ENCODE data around the gene SMIM22. TPM values are rescaled to one million over a fixed set of nuclear protein-coding genes. Genes with fewer than 3 reads are reported as not detected.

The SMIM22 gene
- total RNA-seq, 1 experiment from 2014 or later = not detected

DNA sequence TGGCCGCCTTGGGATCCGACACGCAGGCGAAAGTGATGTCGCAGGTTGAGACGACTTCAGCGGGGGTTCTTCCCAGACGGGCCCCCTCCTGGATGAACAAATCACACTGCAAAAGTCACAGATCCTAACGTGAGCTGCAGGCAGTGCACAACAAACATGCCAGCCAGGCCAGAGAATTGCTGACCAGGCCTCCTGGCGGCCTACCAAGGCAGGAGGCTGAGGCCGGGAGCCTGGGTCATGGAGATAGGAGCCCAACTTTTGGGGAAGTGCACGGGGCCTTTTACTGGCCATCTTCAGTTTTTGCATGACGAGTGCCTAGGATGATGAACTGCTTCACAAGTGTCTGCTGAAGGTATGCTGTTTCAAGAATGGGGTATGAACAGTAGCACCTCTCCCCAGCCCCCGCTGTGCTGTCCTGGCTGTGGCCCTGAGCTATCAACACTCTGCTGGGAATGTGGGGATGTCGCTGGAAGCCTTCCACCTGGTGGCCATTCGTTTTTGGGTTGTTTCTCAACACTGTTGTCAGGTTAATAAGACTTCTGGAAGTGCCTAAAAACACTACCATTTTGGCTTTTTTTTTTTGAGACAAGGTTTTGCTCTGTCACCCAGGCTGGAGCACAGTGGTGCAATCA, 19.5 kb downstream of the SMIM22 start:
- DNase-seq (ENCODE audit: low read depth) = no peak

DNA sequence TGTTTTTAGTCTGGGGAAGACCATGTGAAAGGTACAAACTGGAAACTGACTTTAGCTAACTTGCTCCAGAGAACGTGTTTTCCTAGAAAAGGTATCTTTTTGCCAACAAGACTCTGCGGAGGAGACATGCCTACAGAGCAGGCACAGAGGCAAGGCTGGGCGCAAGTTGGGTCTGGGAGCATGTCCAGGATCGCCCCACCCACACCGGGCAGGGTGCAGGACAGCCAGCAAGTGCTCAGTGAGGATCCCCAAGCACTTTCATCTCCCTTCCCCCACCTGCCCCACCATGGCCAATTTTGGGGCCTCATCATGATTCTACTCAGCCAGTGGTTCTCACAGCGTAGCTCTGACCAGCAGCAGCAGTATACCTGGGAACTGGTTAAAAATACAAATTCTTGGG, 25.5 kb downstream of the SMIM22 start:
- DNase-seq (ENCODE audit: low read depth) = no peak

DNA sequence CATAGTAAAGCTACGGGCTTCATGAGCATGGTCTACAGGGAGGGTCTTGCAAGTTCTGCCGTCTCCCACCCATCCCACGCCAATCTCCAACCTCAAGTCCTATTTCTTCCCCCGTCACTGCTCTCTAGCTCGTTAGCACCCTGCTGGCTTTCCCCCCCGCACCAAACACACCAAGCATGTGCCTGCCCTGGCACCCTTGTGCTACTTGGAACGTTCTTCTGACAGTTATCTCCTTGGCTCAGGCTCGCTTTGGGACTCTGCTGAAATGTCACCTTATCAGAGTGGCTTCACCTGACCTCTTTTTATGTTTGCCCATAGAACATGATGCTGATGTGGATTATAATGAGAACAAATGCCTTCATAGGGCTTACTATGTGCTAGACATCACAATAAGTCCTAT, 30.0 kb downstream of the SMIM22 start:
- DNase-seq (ENCODE audit: low read depth) = no peak

DNA sequence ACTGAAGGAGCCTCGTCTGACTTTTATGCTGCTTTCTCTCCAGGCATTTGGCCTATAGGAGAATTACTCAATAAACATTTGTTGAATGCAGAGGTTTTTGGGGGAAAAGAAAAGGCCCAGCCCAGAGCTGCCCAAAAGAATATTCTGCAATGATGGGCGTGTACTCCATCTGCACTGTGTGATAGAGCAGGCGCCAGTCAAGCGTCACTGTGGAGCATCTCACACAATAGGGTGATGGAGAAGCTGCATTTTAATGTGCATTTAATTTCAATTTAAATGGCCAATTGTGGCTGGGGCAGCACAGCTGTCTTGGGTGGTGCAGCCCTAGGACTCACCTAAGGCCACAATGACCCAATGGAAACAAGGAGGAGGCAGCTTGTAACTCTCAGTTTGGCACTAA, 31.4 kb downstream of the SMIM22 start:
- DNase-seq (ENCODE audit: low read depth) = no peak

DNA sequence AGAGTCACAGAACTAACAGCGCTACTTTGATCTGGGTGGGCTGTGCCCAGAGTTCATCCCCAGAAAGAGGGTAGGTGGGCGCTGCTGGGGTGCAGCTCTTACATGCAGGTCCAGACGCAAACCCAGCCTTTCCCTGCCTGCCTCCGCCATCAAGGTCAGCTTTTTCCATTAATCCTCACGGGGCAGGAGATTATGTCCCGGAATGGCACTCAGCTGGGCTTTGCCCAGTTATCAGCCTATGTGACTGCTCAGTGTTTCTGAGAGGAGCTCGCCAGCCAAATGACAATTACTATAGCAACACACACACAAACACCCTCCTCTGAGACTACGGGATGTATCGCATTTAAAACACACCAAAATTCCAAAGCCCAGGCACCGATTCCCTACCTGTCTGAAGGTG, 31.8 kb downstream of the SMIM22 start:
- no peak for DNase-seq (ENCODE audit: low read depth)

DNA sequence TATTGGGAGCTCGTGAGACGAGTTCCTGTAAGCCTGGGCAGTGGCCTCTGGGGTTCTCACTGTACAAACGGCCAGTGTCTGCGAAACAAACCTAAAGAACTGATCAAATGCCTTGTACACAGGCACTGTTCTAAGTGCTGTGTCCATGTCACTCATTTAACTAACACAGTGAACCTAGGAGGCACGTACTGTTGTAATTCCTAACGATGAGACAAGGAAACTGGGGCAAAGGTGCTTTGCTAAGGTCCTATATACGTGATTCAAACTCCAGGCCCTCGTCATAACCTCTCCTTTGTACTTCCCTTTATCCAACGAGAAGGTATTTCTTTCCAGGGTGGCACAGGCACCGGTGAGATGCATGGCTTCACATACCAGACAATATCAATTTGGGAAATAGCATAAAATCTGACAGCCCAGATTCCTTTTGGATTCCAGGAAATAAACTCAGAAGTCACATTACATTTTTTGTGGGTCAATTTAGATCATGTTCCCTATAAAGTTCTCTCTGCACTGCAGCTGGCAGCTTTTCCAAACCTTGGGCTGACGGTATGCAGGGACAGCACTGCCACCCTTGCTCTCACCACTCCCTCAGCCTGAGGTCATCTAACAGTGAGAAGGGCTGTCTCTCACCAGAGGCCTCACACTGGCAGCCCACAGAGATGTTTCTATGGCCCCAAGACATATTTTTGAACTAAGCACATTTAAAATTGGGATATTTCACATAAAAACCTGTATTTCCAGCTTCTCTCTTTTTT, 33.6 kb downstream of the SMIM22 start:
- DNase-seq (ENCODE audit: low read depth) = no peak

DNA sequence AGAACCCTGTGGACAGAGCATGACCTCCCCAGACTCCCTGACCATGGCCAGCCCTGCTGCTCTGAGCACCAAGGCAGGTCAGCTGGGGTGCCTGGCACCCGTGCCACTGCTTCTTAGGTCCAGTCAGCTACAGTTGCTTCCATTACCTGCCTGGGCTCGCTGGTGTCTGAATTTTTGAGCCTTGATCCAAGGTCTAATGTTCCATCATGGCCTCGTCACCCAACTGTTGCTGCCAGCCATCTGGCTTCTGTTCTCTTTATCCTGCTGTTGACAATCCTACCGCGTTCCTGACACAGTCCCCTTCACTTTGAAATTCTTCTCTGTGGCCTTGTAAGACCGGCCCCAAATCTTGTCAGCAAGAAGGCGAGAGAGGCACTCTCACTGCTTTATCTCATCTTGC, 35.2 kb downstream of the SMIM22 start:
- DNase-seq (ENCODE audit: low read depth) = no peak

DNA sequence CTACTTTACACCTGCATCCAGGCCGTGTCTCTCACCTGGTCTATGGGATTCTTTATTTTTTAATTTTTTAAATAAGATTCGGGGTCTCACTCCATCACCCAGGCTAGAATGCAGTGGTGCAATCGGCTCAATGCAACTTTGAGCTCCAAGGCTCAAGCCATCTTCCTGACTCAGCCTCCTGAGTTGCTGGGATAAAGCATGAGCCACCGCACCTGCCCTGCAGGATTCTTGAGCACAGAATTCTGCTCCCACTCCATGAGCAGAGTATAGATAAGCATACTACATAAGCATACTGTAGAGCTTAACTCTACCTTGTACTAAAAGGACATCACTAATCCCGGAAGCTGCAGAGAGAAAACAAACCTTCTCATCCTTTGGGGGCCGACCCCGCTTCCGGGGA, 36.4 kb downstream of the SMIM22 start:
- DNase-seq (ENCODE audit: low read depth) = no peak

DNA sequence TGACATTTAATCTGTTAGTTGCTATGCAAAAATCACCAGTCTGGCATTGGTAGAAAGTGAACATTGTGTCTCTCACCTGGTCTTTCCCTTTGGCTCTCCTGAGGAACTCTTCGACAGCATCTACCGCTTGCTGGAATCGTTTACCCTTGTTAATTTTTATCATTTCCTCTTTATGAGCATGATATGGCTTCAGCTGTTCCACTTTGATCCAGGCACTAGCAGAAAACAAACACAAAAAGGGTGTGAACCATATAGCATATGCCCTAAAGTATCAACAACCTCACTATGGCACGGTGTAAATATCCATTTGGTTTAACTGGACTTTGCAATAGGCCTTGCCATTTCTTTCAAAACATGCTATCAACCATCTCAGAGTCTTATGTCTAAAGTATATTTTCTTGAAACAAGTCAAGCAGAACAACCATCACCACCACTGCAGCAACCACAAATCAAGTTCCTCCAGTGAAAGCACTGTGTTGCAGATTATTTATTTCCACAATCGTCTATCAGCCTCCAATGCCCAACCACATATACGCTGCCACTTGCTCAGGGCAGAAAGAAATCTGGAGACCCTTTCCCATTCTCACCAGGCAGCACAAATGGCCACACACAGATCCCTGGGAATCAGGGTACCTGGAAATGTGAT, 37.7 kb downstream of the SMIM22 start:
- DNase-seq (ENCODE audit: low read depth) = no peak

DNA sequence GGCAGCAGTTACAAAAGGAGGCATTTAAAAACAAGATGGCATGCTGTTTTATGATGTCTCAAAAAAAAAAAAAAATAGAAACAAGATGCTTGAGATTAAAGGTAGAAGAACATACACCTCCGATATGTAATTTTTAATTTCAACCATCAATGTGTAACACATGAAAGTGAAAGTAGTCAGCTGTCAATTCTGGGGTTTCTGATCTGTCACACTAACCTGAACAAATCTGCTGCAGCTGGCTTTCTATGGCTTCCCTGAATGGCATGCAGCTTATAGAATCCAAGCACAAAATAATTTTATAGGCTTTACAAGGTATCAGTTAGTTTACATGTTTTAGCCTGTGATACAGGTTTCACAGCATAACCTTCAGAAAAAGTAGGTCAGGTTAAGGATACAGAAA, 38.4 kb downstream of the SMIM22 start:
- DNase-seq (ENCODE audit: low read depth) = no peak

DNA sequence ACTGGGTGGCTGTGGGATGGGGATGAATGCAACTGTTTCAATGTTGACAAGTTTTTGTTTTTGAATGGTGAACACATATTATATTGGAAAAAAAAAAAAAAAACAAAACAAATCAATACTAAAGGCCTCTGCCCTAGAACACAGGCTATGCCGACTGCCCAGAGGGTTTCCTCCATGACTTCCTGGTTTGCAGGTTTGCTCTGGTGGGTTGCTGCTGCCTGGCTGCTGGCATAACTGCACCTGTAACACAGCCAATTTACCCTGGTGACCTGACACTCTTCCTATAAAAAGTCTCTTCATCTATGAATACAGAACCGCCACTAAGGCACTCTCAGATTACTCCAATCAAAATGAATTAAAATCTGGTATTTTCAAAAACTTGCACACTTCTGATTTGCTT, 41.6 kb downstream of the SMIM22 start:
- DNase-seq (ENCODE audit: low read depth) = no peak

DNA sequence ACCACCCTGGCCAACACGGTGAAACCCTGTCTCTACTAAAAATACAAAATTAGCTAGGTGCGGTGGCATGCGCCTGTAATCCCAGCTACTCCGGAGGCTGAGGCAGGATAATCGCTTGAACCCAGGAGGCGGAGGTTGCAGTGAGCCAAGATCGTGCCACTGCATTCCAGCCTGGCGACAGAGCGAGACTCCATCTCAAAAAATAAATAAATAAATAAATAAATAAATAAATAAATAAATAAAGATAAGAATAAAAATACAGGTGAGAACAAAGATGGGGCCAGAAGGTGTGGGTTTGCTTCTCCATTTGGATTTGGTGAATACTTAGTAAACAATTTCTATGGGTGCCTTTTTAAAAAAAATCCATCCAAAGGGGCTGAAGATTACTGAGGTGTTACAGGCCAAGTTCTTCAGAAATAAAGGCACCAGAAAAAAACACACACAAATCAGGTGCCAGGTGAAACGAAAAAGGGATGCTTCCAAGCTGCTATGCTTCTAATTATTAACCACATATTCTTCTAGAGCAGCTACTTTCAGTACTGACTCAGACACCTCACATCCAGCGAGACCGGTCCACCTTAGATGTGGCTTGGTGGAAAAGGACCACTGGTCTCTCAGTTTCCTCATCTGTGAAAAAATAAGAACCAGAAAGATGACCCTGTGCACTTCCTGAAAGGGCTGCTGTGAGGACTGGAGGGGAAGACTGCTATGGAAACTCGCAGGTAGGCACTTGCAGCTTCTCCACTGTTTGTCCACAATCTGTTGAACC, 42.7 kb downstream of the SMIM22 start:
- no peak for DNase-seq (ENCODE audit: low read depth)

DNA sequence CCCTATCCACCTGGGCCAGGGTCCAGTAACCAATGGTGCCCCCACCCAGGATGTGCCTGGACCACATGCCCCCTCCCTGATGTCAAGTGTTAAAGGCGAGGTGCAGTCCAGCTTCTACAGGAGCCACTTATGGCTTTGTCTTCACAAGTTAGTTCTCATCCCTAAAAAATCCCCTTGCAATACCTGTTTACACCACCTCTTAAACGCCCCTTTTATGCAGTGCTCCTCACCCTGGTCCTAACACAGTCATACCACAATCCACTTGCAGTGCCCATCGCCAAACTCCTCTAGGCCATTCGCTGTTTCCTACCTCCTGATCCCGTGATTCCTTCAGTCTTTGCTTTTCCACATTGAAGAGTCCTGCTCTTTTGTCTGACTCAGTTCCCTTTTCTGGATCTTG, 44.8 kb downstream of the SMIM22 start:
- no peak for DNase-seq (ENCODE audit: low read depth)

DNA sequence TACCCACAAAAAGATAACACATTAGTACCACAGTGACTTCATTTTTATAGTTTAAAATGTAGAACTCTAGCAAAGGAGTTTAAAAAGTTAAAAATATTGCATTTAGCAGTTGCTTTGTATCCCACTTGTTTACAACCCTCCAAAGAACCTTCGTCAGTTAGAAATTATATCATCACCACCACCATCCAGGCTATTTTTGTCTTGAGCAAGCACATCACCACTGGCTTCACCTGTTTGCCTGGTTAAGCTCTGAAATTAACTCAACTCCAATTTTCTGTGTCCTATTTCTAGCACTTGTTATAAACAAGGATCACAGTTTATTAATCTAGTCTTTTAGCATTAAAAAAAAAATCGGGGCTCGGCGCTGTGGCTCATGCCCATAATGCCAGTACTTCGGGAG, 45.8 kb downstream of the SMIM22 start:
- no peak for DNase-seq (ENCODE audit: low read depth)

Other genes starting within 250 kb of the SMIM22 start
- 0.06 TPM in 1 of 2 replicates, not detected in the other for gene C16orf96, start 239.0 kb upstream of the SMIM22 start, total RNA-seq (2014; rRNA removed)
- gene UBALD1, start 180.5 kb upstream of the SMIM22 start, total RNA-seq (2014; rRNA removed) = 4.5 and 7.7 TPM in 2 replicates
- 25.5 and 26.6 TPM in 2 replicates for gene MGRN1, start 170.5 kb upstream of the SMIM22 start, total RNA-seq (2014; rRNA removed)
- gene NUDT16L1, start 101.8 kb upstream of the SMIM22 start, total RNA-seq (2014; rRNA removed) = 38.9 and 40.4 TPM in 2 replicates
- gene ANKS3, start 61.1 kb upstream of the SMIM22 start, total RNA-seq (2014; rRNA removed) = 14.4 and 17.9 TPM in 2 replicates
- gene DNAAF8, start 60.8 kb upstream of the SMIM22 start, total RNA-seq (2014; rRNA removed) = 0.06 and 0.98 TPM in 2 replicates
- gene ZNF500, start 28.2 kb upstream of the SMIM22 start, total RNA-seq (2014; rRNA removed) = 10.9 and 11.8 TPM in 2 replicates
- gene SEPTIN12, start 7.0 kb upstream of the SMIM22 start, total RNA-seq (2014; rRNA removed) = not detected in 2 replicates
- gene ROGDI, start 7.3 kb downstream of the SMIM22 start, total RNA-seq (2014; rRNA removed) = 17.8 and 25.8 TPM in 2 replicates
- gene GLYR1, start 51.9 kb downstream of the SMIM22 start, total RNA-seq (2014; rRNA removed) = 38.3 and 52.8 TPM in 2 replicates
- 27.6 and 28.1 TPM in 2 replicates for gene UBN1, start 52.1 kb downstream of the SMIM22 start, total RNA-seq (2014; rRNA removed)
- gene PPL, start 141.8 kb downstream of the SMIM22 start, total RNA-seq (2014; rRNA removed) = 0.13 and 0.86 TPM in 2 replicates
- not detected in 2 replicates for gene SEC14L5, start 163.0 kb downstream of the SMIM22 start, total RNA-seq (2014; rRNA removed)
- 33.7 and 57.6 TPM in 2 replicates for gene NAGPA, start 238.6 kb downstream of the SMIM22 start, total RNA-seq (2014; rRNA removed)

All from LHCN-M2 (cell line).